DND-41 (cell line): ENCODE data around the gene RAD51B.

Experiments
- ATAC-seq: fragments of 200-7000 bp; cut with Tn5 transposase; 3 replicates; pipeline ENCODE4 v1.9.1; 2021; ENCODE audit warnings: low read depth; ENCODE audit not compliant: insufficient read depth
- DNase-seq: peaks from one replicate; pipeline ENCODE4 v3.0.0-alpha.2; 2020
- H2AFZ ChIP-seq: 2 replicates; pipeline ENCODE4 v1.6.0; 2012; ENCODE audit warnings: low read depth, low read length
- H3K27ac ChIP-seq: 2 replicates; pipeline ENCODE4 v1.5.1; 2012; ENCODE audit warnings: low read length, inconsistent platforms
- H3K27me3 ChIP-seq: fragments of 200-600 bp; sonication (generic); 2 replicates; pipeline ENCODE4 v1.6.0; 2012; ENCODE audit warnings: low read length, mild to moderate bottlenecking, inconsistent platforms; ENCODE audit not compliant: insufficient read depth, poor library complexity
- H3K36me3 ChIP-seq: 2 replicates; pipeline ENCODE4 v1.5.1; 2012; ENCODE audit warnings: low read length, inconsistent platforms; ENCODE audit not compliant: insufficient read depth
- H3K4me1 ChIP-seq: 2 replicates; pipeline ENCODE4 v1.5.1; 2012; ENCODE audit warnings: mild to moderate bottlenecking, low read length; ENCODE audit not compliant: insufficient read depth
- H3K4me2 ChIP-seq: 2 replicates; pipeline ENCODE4 v1.6.0; 2012; ENCODE audit warnings: mild to moderate bottlenecking, moderate library complexity, low read length, inconsistent platforms; ENCODE audit not compliant: insufficient read depth
- H3K4me3 ChIP-seq, 2 experiments: fragments of 200-600 bp in 1 of 2; shearing (Covaris generic) in 1 of 2; 2 replicates each; pipeline ENCODE4 v1.5.1; 2012 to 2016; ENCODE audit warnings: inconsistent platforms in 2 of 2, low read length in 2 of 2, mild to moderate bottlenecking in 2 of 2, low read depth in 1 of 2, moderate library complexity in 1 of 2
- H3K79me2 ChIP-seq: 2 replicates; pipeline ENCODE4 v1.6.0; 2012; ENCODE audit warnings: low read length, inconsistent platforms; ENCODE audit not compliant: insufficient read depth
- H3K9ac ChIP-seq: 2 replicates; pipeline ENCODE4 v1.6.0; 2012; ENCODE audit warnings: low read depth, mild to moderate bottlenecking, inconsistent platforms, low read length, moderate library complexity
- H3K9me3 ChIP-seq: 2 replicates; pipeline ENCODE4 v1.5.1; 2012; ENCODE audit warnings: low read length, moderate library complexity, mild to moderate bottlenecking, inconsistent platforms; ENCODE audit not compliant: insufficient read depth, severe bottlenecking
- H4K20me1 ChIP-seq: 2 replicates; pipeline ENCODE4 v1.6.0; 2012; ENCODE audit warnings: low read length; ENCODE audit not compliant: insufficient read depth
- CTCF ChIP-seq: IDR thresholded peaks from 2 replicates; pipeline ENCODE4 v1.5.1; 2012; ENCODE audit warnings: borderline replicate concordance, low read length, moderate library complexity, mild to moderate bottlenecking; ENCODE audit not compliant: poor library complexity, severe bottlenecking; ENCODE audit errors: extremely low read depth
- EZH2 ChIP-seq: IDR thresholded peaks from 3 replicates; pipeline ENCODE4 v1.6.1; 2012; ENCODE audit warnings: borderline replicate concordance, low read depth, mild to moderate bottlenecking, moderate library complexity, low read length, inconsistent platforms; ENCODE audit not compliant: severe bottlenecking

Gene RAD51B

GRCh38 chr14:68548194-68549076 lies 728.9 kb downstream of the RAD51B start:
- ATAC-seq (no peak), DNase-seq (no peak)
- H3K9ac ChIP-seq: no peak overlapping the region
- TF ChIP-seq EZH2 (no peak), CTCF (no peak)
- no peaks in the 10 kb centered on the region for H3K27me3 ChIP-seq
- no peaks in the 10 kb centered on the region for H3K4me1 ChIP-seq
- H3K36me3 ChIP-seq: no peaks in the 10 kb centered on the region
- no peak overlapping the region for H3K4me3 ChIP-seq
- H3K9me3 ChIP-seq: no peaks in the 10 kb centered on the region
- H3K4me2 ChIP-seq: no peak overlapping the region
- no peaks in the 10 kb centered on the region for H3K79me2 ChIP-seq
- H4K20me1 ChIP-seq: no peaks in the 10 kb centered on the region
- H3K27ac ChIP-seq: no peak overlapping the region
- H2AFZ ChIP-seq: no peak overlapping the region

- no peak overlapping the region for H2AFZ ChIP-seq
- H3K79me2 ChIP-seq: no peaks in the 10 kb centered on the region
- no peak overlapping the region for H3K4me2 ChIP-seq
- no peak overlapping the region for H3K9ac ChIP-seq
- DNase-seq (no peak), ATAC-seq (no peak)
- no peak overlapping the region for H3K27ac ChIP-seq
- H3K4me1 ChIP-seq: no peaks in the 10 kb centered on the region
- no peaks in the 10 kb centered on the region for H4K20me1 ChIP-seq
- TF ChIP-seq EZH2 (no peak), CTCF (no peak)
- H3K4me3 ChIP-seq: no peak overlapping the region
- no peaks in the 10 kb centered on the region for H3K9me3 ChIP-seq
- no peaks in the 10 kb centered on the region for H3K36me3 ChIP-seq
- no peaks in the 10 kb centered on the region for H3K27me3 ChIP-seq
Observed at GRCh38 chr14:68550338-68550715, 730.7 kb downstream of the RAD51B start.

- no peak for DNase-seq
- ATAC-seq: no peak
- no peaks in the 10 kb centered on the region for H3K36me3 ChIP-seq
- H3K9ac ChIP-seq: no peak overlapping the region
- no peak overlapping the region for H3K4me3 ChIP-seq
- no peak overlapping the region for H3K27ac ChIP-seq
- H4K20me1 ChIP-seq: no peaks in the 10 kb centered on the region
- H3K9me3 ChIP-seq: no peaks in the 10 kb centered on the region
- no peak overlapping the region for H2AFZ ChIP-seq
- H3K4me1 ChIP-seq: no peaks in the 10 kb centered on the region
- TF ChIP-seq CTCF (no peak), EZH2 (no peak)
- no peaks in the 10 kb centered on the region for H3K79me2 ChIP-seq
- no peaks in the 10 kb centered on the region for H3K27me3 ChIP-seq
- H3K4me2 ChIP-seq: no peak overlapping the region
Observed at GRCh38 chr14:68551045-68551683, 731.6 kb downstream of the RAD51B start.
